ENCODE measurements around the gene ITPRIPL2.
A peak's percentile ranks its signal among the peaks of the same experiment; 100 is the strongest.

Gene ITPRIPL2

GRCh38 chr16:19123535-19124178 is 9.9 kb downstream of the ITPRIPL2 start:
- peak; percentile 30 for DNase-seq

- DNase-seq = no peak
Observed at GRCh38 chr16:19126300-19126699, 12.5 kb downstream of the ITPRIPL2 start.

GRCh38 chr16:19127205-19127604 is 13.4 kb downstream of the ITPRIPL2 start:
- DNase-seq = no peak

GRCh38 chr16:19127674-19128131 is 13.9 kb downstream of the ITPRIPL2 start:
- no peak for DNase-seq

- DNase-seq = no peak
Observed at GRCh38 chr16:19128454-19129200, 14.9 kb downstream of the ITPRIPL2 start.

GRCh38 chr16:19130385-19130784 is 16.6 kb downstream of the ITPRIPL2 start:
- no peak for DNase-seq

GRCh38 chr16:19130852-19131824 is 17.4 kb downstream of the ITPRIPL2 start:
- DNase-seq = no peak

- no peak for DNase-seq
Observed at GRCh38 chr16:19131825-19132218, 18.1 kb downstream of the ITPRIPL2 start.

GRCh38 chr16:19132255-19132654 is 18.5 kb downstream of the ITPRIPL2 start:
- DNase-seq = no peak

GRCh38 chr16:19132898-19133297 is 19.1 kb downstream of the ITPRIPL2 start:
- no peak for DNase-seq

- DNase-seq = no peak
Observed at GRCh38 chr16:19133600-19133999, 19.8 kb downstream of the ITPRIPL2 start.

- DNase-seq = no peak
Observed at GRCh38 chr16:19135201-19135842, 21.6 kb downstream of the ITPRIPL2 start.

GRCh38 chr16:19135896-19136438 is 22.2 kb downstream of the ITPRIPL2 start:
- peak; percentile 18 for DNase-seq

GRCh38 chr16:19136549-19137196 is 22.9 kb downstream of the ITPRIPL2 start:
- no peak for DNase-seq

GRCh38 chr16:19137201-19138128 is 23.7 kb downstream of the ITPRIPL2 start:
- no peak for DNase-seq

GRCh38 chr16:19138601-19139000 is 24.8 kb downstream of the ITPRIPL2 start:
- peak; percentile 40 for DNase-seq

GRCh38 chr16:19139436-19140091 is 25.8 kb downstream of the ITPRIPL2 start:
- no peak for DNase-seq

- no peak for DNase-seq
Observed at GRCh38 chr16:19140396-19140795, 26.6 kb downstream of the ITPRIPL2 start.

GRCh38 chr16:19142939-19143598 is 29.3 kb downstream of the ITPRIPL2 start:
- DNase-seq = no peak

GRCh38 chr16:19143599-19143956 is 29.8 kb downstream of the ITPRIPL2 start:
- no peak for DNase-seq

Measured in NCI-H774 (cell line).